VCaP (cell line): ENCODE measurements around the gene GFRA1.

ENCODE experiments used
- H3K27ac ChIP-seq: fragments of 450-650 bp; 2 replicates; pipeline ENCODE4 v1.5.1; 2017
- TF ChIP-seq, protein P1 (sequence below): fragments of 450-650 bp; conservative IDR thresholded peaks from 2 replicates; pipeline ENCODE4 v1.5.1; 2017; ENCODE audit warnings: mild to moderate bottlenecking, moderate library complexity

The GFRA1 gene

DNA sequence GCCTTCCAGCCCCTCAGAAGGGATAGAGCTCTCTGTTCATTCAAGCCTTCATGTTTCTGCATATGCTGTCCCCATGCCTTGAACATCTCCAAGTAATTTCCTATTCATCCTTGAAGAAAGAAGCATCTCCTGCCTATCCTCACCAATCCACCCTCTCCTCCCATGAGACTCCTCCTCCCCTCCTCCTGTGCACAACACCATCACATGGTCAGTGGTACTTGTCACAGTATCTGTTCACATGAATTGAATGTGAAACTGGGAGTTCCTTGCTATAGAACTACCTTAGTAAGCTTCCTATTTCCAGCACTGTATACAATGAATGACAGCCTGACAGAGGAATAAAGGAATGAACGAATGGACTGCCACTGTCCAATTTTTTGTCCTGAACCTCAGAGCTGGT is 115.5 kb downstream of the GFRA1 start:
- no peak overlapping the region for H3K27ac ChIP-seq
- TF ChIP-seq, protein P1, sequence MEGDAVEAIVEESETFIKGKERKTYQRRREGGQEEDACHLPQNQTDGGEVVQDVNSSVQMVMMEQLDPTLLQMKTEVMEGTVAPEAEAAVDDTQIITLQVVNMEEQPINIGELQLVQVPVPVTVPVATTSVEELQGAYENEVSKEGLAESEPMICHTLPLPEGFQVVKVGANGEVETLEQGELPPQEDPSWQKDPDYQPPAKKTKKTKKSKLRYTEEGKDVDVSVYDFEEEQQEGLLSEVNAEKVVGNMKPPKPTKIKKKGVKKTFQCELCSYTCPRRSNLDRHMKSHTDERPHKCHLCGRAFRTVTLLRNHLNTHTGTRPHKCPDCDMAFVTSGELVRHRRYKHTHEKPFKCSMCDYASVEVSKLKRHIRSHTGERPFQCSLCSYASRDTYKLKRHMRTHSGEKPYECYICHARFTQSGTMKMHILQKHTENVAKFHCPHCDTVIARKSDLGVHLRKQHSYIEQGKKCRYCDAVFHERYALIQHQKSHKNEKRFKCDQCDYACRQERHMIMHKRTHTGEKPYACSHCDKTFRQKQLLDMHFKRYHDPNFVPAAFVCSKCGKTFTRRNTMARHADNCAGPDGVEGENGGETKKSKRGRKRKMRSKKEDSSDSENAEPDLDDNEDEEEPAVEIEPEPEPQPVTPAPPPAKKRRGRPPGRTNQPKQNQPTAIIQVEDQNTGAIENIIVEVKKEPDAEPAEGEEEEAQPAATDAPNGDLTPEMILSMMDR = no peak

DNA sequence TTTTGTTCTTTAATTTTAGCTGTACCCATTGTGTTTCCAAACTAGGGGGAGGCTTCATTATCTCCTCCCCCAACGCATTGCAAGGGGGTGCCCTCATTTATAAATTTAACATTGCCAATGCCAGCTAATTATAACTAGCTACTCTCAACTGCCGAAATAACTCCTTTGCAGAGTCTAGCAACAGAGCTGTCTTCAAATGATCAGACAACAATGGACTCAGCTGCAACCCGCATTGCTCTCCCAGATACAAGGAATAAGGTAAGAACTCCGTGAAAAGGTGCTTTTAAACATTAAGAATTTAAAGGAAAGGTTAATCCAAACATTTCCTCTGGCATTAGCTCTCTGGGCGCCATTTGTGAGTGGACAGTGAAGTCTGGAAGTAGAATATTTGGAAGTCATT is 116.2 kb downstream of the GFRA1 start:
- no peak overlapping the region for H3K27ac ChIP-seq
- TF ChIP-seq, protein P1 = no peak

DNA sequence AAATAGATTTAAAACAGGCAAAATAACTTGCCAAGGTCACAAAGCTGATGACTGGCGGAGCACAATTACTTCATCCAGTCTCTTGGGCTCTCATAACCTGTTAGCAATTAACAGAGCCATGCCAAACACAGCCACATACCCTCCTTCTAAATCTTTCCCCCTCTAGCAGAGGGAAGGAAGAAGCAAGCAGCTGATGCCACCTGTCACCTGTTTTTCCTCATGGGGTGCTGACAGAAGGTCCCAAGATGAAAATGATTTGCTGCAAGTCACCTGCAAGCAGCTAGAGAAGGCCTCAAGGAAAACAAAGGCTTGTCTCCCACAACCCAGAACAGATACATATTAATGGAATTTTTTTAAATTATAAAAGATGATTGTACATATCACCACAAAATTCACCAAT is 117.8 kb downstream of the GFRA1 start:
- no peak overlapping the region for H3K27ac ChIP-seq
- TF ChIP-seq, protein P1 = no peak

DNA sequence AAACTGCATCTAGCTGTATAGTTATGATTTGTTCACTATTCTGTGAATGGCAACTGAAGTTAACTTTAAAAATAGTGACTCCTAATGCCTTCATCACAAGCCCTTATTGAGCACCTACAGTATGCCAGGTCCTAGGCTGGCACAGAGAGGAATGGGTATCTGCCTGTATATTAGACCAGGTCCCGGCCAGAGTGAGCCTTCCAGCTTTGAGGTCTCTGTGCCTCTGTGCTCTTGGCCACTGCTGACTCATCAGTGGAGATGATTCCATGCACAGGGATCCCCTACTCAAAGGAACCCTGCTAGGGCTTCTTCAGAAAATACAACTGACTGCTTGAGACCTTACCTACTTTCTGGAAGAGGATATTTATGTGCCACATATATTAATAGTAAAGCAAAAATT is 118.4 kb downstream of the GFRA1 start:
- TF ChIP-seq, protein P1 = no peak

DNA sequence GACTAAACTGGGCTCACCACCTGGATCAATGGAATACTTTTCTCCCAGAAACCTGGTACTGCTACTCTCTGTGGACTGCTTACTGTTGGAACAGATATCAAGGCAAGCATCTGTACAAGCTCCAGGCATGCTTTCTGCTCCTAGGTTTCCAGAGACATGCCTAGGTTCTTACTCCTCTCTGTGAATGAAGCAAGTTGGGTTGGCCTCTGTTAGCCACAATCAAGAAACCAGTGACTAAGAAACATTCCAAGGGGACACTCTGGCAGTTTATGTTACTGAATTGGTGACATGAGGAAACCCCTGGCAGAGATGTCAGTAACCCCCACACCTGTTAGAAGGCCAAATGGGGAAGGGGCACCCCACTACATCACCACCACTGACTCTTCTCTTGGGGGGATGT is 121.9 kb downstream of the GFRA1 start:
- TF ChIP-seq, protein P1 = no peak
- no peak overlapping the region for H3K27ac ChIP-seq

More for the DNA sequence above, 118.4 kb downstream of the GFRA1 start:
- H3K27ac ChIP-seq = no peak overlapping the region

DNA sequence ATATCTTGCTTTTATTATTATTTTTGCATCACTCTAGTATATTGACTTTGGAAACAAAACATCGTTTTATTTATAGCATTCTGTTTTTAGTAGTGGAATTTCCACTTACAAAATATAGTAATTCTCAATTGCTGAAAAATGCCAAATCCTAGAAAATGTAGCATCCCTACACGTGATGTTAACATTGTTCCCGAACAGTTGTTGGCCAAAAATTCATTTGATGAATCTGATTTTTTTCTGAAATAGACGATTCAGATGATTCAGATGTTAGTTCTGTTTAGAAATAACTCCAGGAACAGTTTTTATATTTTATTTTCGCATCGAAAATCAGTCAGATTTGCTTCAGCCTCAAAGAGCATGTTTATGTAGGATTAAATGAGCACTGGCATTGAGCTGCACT is 122.4 kb downstream of the GFRA1 start:
- H3K27ac ChIP-seq = no peak overlapping the region
- TF ChIP-seq, protein P1 = no peak

DNA sequence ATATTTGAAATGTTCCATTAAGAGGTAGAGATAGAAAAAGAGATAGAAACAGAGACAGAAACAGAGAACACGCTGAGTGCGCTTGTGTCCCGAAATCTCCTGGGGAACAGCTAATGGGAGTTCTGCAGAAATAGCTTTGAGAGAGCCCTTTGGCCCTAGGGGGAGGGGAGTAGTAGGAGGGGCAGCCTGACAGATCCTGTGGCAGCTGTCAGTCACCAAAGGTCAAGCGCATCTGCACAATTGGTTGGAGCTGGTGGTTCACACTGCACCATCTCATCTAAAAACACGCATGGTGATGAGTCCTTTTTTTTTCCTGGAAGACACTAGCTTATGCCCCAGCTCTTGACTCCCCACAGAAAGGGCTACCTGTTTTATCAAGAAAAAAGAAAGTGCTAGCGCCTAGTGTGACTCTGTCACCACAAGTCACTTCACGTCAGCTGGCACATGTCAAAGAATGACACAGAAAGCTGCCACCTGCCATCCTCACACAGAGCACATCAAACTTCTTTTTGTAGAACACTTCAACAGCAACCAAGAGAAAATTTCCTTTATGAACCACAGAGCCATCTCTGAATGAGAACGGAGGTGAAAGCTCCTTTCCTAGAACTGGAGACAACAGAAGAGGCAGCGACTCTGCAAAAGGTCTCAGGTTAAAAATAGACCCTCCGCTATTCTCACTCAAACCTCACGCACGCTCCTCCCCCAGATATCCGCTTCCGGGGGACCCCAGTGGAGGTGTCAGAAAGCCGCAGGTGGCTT is 125.7 kb downstream of the GFRA1 start:
- H3K27ac ChIP-seq = no peak overlapping the region
- TF ChIP-seq, protein P1 = no peak
